Measurements from ENCODE around the gene GJA1. TPM values are rescaled to one million over a fixed set of nuclear protein-coding genes. Genes with fewer than 3 reads are reported as not detected.
"Not testable (repeated sequence)": the region's sequence is repeated elsewhere in the genome, so short reads cannot be mapped to it uniquely, and the experiment has no call there.

GJA1 gene
- total and polyA plus RNA-seq, 4 donors: 0.32 to 2.8 (median 1.9) TPM

DNA sequence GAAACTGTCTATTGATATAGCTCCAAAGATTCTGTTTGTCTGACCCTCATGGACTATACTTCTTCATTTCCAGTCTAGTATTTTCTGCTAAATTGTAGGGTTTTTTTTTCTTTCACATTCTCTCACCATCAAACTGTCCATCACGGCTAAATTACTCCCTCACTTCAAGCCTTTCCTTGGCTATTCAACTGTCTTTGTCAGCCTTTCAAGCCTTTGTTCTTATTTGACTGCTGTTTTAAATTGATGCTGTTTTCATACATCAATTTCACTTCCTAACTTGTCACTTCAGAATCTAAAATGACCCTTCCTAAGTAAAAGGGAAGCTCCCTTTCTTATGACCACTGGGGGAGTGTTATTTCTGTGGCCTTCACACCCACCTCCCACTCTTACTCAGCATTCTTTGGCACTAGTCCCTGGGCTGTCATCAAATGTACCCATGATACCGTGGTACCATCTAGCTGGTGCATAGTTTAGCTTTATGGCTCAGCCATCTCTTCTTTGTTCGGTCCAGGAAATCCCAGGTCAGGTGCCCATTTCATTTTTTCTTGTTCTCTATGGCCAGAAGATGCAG, 8.6 kb downstream of the GJA1 start:
- H3K36me3 ChIP-seq (ENCODE audit: control insufficient read depth in 4 of 4, insufficient read depth in 3 of 4, low read depth in 1 of 4, low read length in 3 of 4): no peaks in the 10 kb centered on the region
- WGBS: 65% methylated on average over 3 of the region's 3 CpGs
- TF ChIP-seq TAF1 (conservative IDR thresholded peaks at IDR 0.05): no peak
- TF ChIP-seq NR2F2 (IDR thresholded peaks at IDR 0.05): no peak
- TF ChIP-seq EGR1 (IDR thresholded peaks at IDR 0.05; ENCODE audit: low read depth in 2 of 2): no peak
- TF ChIP-seq HNF4G (IDR thresholded peaks at IDR 0.05): no peak
- no peak for TF ChIP-seq SP1 (IDR thresholded peaks at IDR 0.05)
- TF ChIP-seq, protein P1, sequence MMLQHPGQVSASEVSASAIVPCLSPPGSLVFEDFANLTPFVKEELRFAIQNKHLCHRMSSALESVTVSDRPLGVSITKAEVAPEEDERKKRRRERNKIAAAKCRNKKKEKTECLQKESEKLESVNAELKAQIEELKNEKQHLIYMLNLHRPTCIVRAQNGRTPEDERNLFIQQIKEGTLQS (IDR thresholded peaks at IDR 0.05): no peak
- no peak for TF ChIP-seq RXRA (IDR thresholded peaks at IDR 0.05)
- TF ChIP-seq, protein P2, sequence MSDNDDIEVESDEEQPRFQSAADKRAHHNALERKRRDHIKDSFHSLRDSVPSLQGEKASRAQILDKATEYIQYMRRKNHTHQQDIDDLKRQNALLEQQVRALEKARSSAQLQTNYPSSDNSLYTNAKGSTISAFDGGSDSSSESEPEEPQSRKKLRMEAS (IDR thresholded peaks at IDR 0.05): no peak
- TF ChIP-seq, protein P3, sequence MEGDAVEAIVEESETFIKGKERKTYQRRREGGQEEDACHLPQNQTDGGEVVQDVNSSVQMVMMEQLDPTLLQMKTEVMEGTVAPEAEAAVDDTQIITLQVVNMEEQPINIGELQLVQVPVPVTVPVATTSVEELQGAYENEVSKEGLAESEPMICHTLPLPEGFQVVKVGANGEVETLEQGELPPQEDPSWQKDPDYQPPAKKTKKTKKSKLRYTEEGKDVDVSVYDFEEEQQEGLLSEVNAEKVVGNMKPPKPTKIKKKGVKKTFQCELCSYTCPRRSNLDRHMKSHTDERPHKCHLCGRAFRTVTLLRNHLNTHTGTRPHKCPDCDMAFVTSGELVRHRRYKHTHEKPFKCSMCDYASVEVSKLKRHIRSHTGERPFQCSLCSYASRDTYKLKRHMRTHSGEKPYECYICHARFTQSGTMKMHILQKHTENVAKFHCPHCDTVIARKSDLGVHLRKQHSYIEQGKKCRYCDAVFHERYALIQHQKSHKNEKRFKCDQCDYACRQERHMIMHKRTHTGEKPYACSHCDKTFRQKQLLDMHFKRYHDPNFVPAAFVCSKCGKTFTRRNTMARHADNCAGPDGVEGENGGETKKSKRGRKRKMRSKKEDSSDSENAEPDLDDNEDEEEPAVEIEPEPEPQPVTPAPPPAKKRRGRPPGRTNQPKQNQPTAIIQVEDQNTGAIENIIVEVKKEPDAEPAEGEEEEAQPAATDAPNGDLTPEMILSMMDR (IDR thresholded peaks at IDR 0.05; ENCODE audit: low read depth, low read length, missing input control): no peak
- TF ChIP-seq GABPA (IDR thresholded peaks at IDR 0.05 in 1 of 2, conservative IDR thresholded peaks at IDR 0.05 in 1 of 2): no peak
- TF ChIP-seq, protein P4, sequence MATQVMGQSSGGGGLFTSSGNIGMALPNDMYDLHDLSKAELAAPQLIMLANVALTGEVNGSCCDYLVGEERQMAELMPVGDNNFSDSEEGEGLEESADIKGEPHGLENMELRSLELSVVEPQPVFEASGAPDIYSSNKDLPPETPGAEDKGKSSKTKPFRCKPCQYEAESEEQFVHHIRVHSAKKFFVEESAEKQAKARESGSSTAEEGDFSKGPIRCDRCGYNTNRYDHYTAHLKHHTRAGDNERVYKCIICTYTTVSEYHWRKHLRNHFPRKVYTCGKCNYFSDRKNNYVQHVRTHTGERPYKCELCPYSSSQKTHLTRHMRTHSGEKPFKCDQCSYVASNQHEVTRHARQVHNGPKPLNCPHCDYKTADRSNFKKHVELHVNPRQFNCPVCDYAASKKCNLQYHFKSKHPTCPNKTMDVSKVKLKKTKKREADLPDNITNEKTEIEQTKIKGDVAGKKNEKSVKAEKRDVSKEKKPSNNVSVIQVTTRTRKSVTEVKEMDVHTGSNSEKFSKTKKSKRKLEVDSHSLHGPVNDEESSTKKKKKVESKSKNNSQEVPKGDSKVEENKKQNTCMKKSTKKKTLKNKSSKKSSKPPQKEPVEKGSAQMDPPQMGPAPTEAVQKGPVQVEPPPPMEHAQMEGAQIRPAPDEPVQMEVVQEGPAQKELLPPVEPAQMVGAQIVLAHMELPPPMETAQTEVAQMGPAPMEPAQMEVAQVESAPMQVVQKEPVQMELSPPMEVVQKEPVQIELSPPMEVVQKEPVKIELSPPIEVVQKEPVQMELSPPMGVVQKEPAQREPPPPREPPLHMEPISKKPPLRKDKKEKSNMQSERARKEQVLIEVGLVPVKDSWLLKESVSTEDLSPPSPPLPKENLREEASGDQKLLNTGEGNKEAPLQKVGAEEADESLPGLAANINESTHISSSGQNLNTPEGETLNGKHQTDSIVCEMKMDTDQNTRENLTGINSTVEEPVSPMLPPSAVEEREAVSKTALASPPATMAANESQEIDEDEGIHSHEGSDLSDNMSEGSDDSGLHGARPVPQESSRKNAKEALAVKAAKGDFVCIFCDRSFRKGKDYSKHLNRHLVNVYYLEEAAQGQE (IDR thresholded peaks at IDR 0.05): no peak
- no peak for TF ChIP-seq FOXA1 (IDR thresholded peaks at IDR 0.05)
- no peak for TF ChIP-seq FOXA2 (IDR thresholded peaks at IDR 0.05)
- TF ChIP-seq JUND (IDR thresholded peaks at IDR 0.05): no peak
- TF ChIP-seq, protein P5, sequence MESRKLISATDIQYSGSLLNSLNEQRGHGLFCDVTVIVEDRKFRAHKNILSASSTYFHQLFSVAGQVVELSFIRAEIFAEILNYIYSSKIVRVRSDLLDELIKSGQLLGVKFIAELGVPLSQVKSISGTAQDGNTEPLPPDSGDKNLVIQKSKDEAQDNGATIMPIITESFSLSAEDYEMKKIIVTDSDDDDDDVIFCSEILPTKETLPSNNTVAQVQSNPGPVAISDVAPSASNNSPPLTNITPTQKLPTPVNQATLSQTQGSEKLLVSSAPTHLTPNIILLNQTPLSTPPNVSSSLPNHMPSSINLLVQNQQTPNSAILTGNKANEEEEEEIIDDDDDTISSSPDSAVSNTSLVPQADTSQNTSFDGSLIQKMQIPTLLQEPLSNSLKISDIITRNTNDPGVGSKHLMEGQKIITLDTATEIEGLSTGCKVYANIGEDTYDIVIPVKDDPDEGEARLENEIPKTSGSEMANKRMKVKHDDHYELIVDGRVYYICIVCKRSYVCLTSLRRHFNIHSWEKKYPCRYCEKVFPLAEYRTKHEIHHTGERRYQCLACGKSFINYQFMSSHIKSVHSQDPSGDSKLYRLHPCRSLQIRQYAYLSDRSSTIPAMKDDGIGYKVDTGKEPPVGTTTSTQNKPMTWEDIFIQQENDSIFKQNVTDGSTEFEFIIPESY (IDR thresholded peaks at IDR 0.05): no peak
- TF ChIP-seq HNF4A (conservative IDR thresholded peaks at IDR 0.05): no peak
- TF ChIP-seq RAD21 (IDR thresholded peaks at IDR 0.05): no peak
- no peak for TF ChIP-seq YY1 (IDR thresholded peaks at IDR 0.05)
- peaks cover 0 to 5% (median 2%) of the 10 kb centered on the region in 4 donors for H3K27me3 ChIP-seq (ENCODE audit: control insufficient read depth in 4 of 4, insufficient read depth in 4 of 4, low read length in 3 of 4)
- H3K27ac ChIP-seq (ENCODE audit: low read depth in 1 of 2, low read length in 2 of 2): no peak overlapping the region
- H3K9ac ChIP-seq (ENCODE audit: low read depth in 1 of 2, low read length in 2 of 2): no peak overlapping the region
- no peaks in the 10 kb centered on the region for H3K9me3 ChIP-seq (ENCODE audit: control insufficient read depth in 4 of 4, low read length in 3 of 4)
- H3K4me1 ChIP-seq (ENCODE audit: control insufficient read depth in 4 of 4, insufficient read depth in 4 of 4, low read length in 3 of 4): no peaks in the 10 kb centered on the region
- DNase-seq (ENCODE audit: low spot score): no peak
- no peak overlapping the region for H3K4me3 ChIP-seq (ENCODE audit: low read depth in 1 of 3, low read length in 3 of 3)

DNA sequence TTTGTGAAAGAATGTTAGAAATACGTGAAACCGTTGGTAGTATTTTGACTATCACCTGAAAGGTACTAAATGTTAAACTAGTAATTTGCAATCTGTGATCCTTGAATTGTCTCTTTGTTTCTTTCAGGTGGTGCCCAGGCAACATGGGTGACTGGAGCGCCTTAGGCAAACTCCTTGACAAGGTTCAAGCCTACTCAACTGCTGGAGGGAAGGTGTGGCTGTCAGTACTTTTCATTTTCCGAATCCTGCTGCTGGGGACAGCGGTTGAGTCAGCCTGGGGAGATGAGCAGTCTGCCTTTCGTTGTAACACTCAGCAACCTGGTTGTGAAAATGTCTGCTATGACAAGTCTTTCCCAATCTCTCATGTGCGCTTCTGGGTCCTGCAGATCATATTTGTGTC, 11.3 kb downstream of the GJA1 start:
- H3K27me3 ChIP-seq (ENCODE audit: control insufficient read depth in 4 of 4, insufficient read depth in 4 of 4, low read length in 3 of 4); H3K4me3 ChIP-seq (ENCODE audit: low read depth in 1 of 3, low read length in 3 of 3); H3K36me3 ChIP-seq (ENCODE audit: control insufficient read depth in 4 of 4, insufficient read depth in 3 of 4, low read depth in 1 of 4, low read length in 3 of 4); H3K27ac ChIP-seq (ENCODE audit: low read depth in 1 of 2, low read length in 2 of 2); H3K9me3 ChIP-seq (ENCODE audit: control insufficient read depth in 4 of 4, low read length in 3 of 4); H3K9ac ChIP-seq (ENCODE audit: low read depth in 1 of 2, low read length in 2 of 2); H3K4me1 ChIP-seq (ENCODE audit: control insufficient read depth in 4 of 4, insufficient read depth in 4 of 4, low read length in 3 of 4); DNase-seq (ENCODE audit: low spot score): not testable (repeated sequence)
- WGBS: 81% methylated on average over 7 of the region's 7 CpGs

DNA sequence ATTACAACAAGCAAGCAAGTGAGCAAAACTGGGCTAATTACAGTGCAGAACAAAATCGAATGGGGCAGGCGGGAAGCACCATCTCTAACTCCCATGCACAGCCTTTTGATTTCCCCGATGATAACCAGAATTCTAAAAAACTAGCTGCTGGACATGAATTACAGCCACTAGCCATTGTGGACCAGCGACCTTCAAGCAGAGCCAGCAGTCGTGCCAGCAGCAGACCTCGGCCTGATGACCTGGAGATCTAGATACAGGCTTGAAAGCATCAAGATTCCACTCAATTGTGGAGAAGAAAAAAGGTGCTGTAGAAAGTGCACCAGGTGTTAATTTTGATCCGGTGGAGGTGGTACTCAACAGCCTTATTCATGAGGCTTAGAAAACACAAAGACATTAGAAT, 12.3 kb downstream of the GJA1 start:
- not testable (repeated sequence) for H3K9ac ChIP-seq (ENCODE audit: low read depth in 1 of 2, low read length in 2 of 2); H3K27me3 ChIP-seq (ENCODE audit: control insufficient read depth in 4 of 4, insufficient read depth in 4 of 4, low read length in 3 of 4); H3K4me1 ChIP-seq (ENCODE audit: control insufficient read depth in 4 of 4, insufficient read depth in 4 of 4, low read length in 3 of 4); DNase-seq (ENCODE audit: low spot score); H3K36me3 ChIP-seq (ENCODE audit: control insufficient read depth in 4 of 4, insufficient read depth in 3 of 4, low read depth in 1 of 4, low read length in 3 of 4); H3K9me3 ChIP-seq (ENCODE audit: control insufficient read depth in 4 of 4, low read length in 3 of 4); H3K27ac ChIP-seq (ENCODE audit: low read depth in 1 of 2, low read length in 2 of 2); H3K4me3 ChIP-seq (ENCODE audit: low read depth in 1 of 3, low read length in 3 of 3)
- 88% methylated on average over 7 of the region's 7 CpGs for WGBS

DNA sequence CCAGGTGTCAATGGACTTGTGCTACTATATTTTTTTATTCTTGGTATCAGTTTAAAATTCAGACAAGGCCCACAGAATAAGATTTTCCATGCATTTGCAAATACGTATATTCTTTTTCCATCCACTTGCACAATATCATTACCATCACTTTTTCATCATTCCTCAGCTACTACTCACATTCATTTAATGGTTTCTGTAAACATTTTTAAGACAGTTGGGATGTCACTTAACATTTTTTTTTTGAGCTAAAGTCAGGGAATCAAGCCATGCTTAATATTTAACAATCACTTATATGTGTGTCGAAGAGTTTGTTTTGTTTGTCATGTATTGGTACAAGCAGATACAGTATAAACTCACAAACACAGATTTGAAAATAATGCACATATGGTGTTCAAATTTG, 13.1 kb downstream of the GJA1 start:
- not testable (repeated sequence) for H3K9me3 ChIP-seq (ENCODE audit: control insufficient read depth in 4 of 4, low read length in 3 of 4); H3K27ac ChIP-seq (ENCODE audit: low read depth in 1 of 2, low read length in 2 of 2); H3K9ac ChIP-seq (ENCODE audit: low read depth in 1 of 2, low read length in 2 of 2); H3K4me1 ChIP-seq (ENCODE audit: control insufficient read depth in 4 of 4, insufficient read depth in 4 of 4, low read length in 3 of 4); H3K36me3 ChIP-seq (ENCODE audit: control insufficient read depth in 4 of 4, insufficient read depth in 3 of 4, low read depth in 1 of 4, low read length in 3 of 4); DNase-seq (ENCODE audit: low spot score); H3K27me3 ChIP-seq (ENCODE audit: control insufficient read depth in 4 of 4, insufficient read depth in 4 of 4, low read length in 3 of 4); H3K4me3 ChIP-seq (ENCODE audit: low read depth in 1 of 3, low read length in 3 of 3)
- WGBS: 89% methylated on average over 2 of the region's 2 CpGs
